Epithelial cell of esophagus (primary cell): Measurements from ENCODE around the gene NPTXR.
A peak's percentile ranks its signal among the peaks of the same experiment; 100 is the strongest.

Experiments
- DNase-seq: peaks from one replicate; pipeline ENCODE4 v3.0.0; 2010; ENCODE audit warnings: low read depth
- H3K4me3 ChIP-seq: 2 replicates; pipeline ENCODE4 v1.5.1; 2011; ENCODE audit warnings: mild to moderate bottlenecking, low read length, control low read depth
- CTCF ChIP-seq: IDR thresholded peaks from 2 replicates; pipeline ENCODE4 v1.5.1; 2011; ENCODE audit warnings: low read depth, mild to moderate bottlenecking, low read length, control low read depth, inconsistent platforms; ENCODE audit not compliant: insufficient read depth; ENCODE audit errors: missing control alignments

Gene NPTXR

GRCh38 chr22:38852522-38852921 lies 8.7 kb upstream of the NPTXR start:
- no peak overlapping the region for H3K4me3 ChIP-seq
- DNase-seq = no peak
- TF ChIP-seq CTCF = no peak

GRCh38 chr22:38850941-38851849 lies 7.4 kb upstream of the NPTXR start:
- no peak for TF ChIP-seq CTCF
- peak; percentile 85 for DNase-seq
- H3K4me3 ChIP-seq = no peak overlapping the region

- no peak for TF ChIP-seq CTCF
- no peak for DNase-seq
- H3K4me3 ChIP-seq = no peak overlapping the region
Observed at GRCh38 chr22:38850399-38850798, 6.6 kb upstream of the NPTXR start.

- no peak for DNase-seq
- H3K4me3 ChIP-seq = no peak overlapping the region
- no peak for TF ChIP-seq CTCF
Observed at GRCh38 chr22:38849811-38850210, 6.0 kb upstream of the NPTXR start.

- no peak for TF ChIP-seq CTCF
- no peak for DNase-seq
Observed at GRCh38 chr22:38846412-38846811, 2.6 kb upstream of the NPTXR start.

GRCh38 chr22:38845004-38845740 lies 1.3 kb upstream of the NPTXR start:
- no peak for TF ChIP-seq CTCF
- DNase-seq = no peak
- H3K4me3 ChIP-seq = no peak overlapping the region

More at GRCh38 chr22:38846412-38846811, 2.6 kb upstream of the NPTXR start:
- no peak overlapping the region for H3K4me3 ChIP-seq
